ENCODE results near the gene ITCH. TPM values are rescaled to one million over a fixed set of nuclear protein-coding genes. Genes with fewer than 3 reads are reported as not detected.
"Not testable (repeated sequence)": the region's sequence is repeated elsewhere in the genome, so short reads cannot be mapped to it uniquely, and the experiment has no call there.

The ITCH gene
- total and polyA plus RNA-seq, 2 of the 8 experiments (the other 6 are each of a cell fraction or from before 2014, with no cell fraction given) = 3.9 to 45.2 TPM

DNA sequence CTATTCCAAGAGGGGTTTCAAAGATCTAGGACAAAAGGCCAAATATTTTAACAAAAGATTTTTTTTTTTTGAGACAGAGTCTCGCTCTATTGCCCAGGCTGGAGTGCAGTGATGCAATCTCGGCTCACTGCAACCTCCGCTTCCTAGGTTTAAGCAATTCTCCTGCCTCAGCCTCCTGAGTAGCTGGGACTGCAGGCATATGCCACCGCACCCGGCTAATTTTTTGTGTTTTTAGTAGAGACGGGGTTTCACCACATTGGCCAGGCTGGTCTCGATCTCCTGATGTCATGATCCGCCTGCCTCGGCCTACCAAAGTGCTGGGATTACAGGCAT is 16.6 kb upstream of the ITCH start:
- CTCF ChIA-PET (ENCODE audit: partially characterized antibody) = interaction anchor here (1.1 to 2.8 kb wide), 2 partner anchors 27 to 33 kb away, joined by 3 to 10 read pairs; no protein-coding TSS in a partner anchor
- POLR2A ChIA-PET (ENCODE audit: partially characterized antibody) = interaction anchor here (1.2 kb wide), 1 partner anchor 17 kb away, joined by 5 read pairs; the partner anchor contains the start of gene ITCH
- not testable (repeated sequence) for H2AFZ ChIP-seq (ENCODE audit: low read length)

More for the DNA sequence above, 16.6 kb upstream of the ITCH start:
- H3K79me1 ChIP-seq (ENCODE audit: low read depth, low read length); H4K20me1 ChIP-seq (replicated peaks in 1 of 2; ENCODE audit: control insufficient read depth in 1 of 2, insufficient read depth in 2 of 2, low read length in 2 of 2); H3K27ac ChIP-seq (ENCODE audit: low read depth, low read length); DNase-seq (ENCODE audit: low read depth in 1 of 2, low spot score in 2 of 2); H4K5ac ChIP-seq (ENCODE audit: insufficient read length, low read depth, low read length); H3K4me3 ChIP-seq (ENCODE audit: extremely low read depth in 1 of 4, insufficient read depth in 2 of 4, low read depth in 3 of 4, low read length in 4 of 4); H2BK15ac ChIP-seq (ENCODE audit: low read length); H3K18ac ChIP-seq (ENCODE audit: extremely low read depth, low read length); H3K9ac ChIP-seq (replicated peaks in 1 of 4; ENCODE audit: extremely low read depth in 1 of 4, low read depth in 3 of 4, low read length in 3 of 4); H3K4me2 ChIP-seq (ENCODE audit: insufficient read depth in 1 of 2, low read depth in 2 of 2, low read length in 2 of 2); H3K56ac ChIP-seq (replicated peaks; ENCODE audit: insufficient read length, low read depth, low read length); H3K79me2 ChIP-seq (ENCODE audit: control insufficient read depth in 1 of 2, insufficient read depth in 2 of 2, low read length in 2 of 2); H2BK12ac ChIP-seq (ENCODE audit: low read depth, low read length); H2BK120ac ChIP-seq (replicated peaks; ENCODE audit: low read depth, low read length); H3K27me3 ChIP-seq (replicated peaks in 1 of 4; ENCODE audit: control insufficient read depth in 3 of 4, extremely low read depth in 1 of 4, insufficient read depth in 3 of 4, low read length in 3 of 4); H3K14ac ChIP-seq (ENCODE audit: insufficient read length); H4K91ac ChIP-seq (replicated peaks; ENCODE audit: insufficient read length, low read length); H2AK5ac ChIP-seq (ENCODE audit: low read depth, low read length); H3K4me1 ChIP-seq (replicated peaks in 1 of 4; ENCODE audit: control insufficient read depth in 3 of 4, insufficient read depth in 4 of 4, low read length in 3 of 4); H3K4ac ChIP-seq (replicated peaks; ENCODE audit: insufficient read length, low read depth, low read length); H2BK20ac ChIP-seq (ENCODE audit: low read length); H2BK5ac ChIP-seq (ENCODE audit: low read depth, low read length); H3K23ac ChIP-seq (ENCODE audit: insufficient read length); H3K23me2 ChIP-seq (ENCODE audit: low read depth, low read length); H3K9me3 ChIP-seq (ENCODE audit: insufficient read depth in 2 of 2, low read depth in 1 of 2, low read length in 1 of 2); FAIRE-seq; H4K8ac ChIP-seq (ENCODE audit: extremely low read depth, insufficient read depth, low read length); H3K36me3 ChIP-seq (ENCODE audit: control insufficient read depth in 2 of 4, insufficient read depth in 4 of 4, low read length in 3 of 4): not testable (repeated sequence)
- 91% methylated on average over 9 of the region's 9 CpGs; no CpG with 5 or more reads in 1 of the 2 experiments for WGBS, 2 experiments (ENCODE audit: extremely low coverage in 1 of 2, insufficient coverage in 1 of 2, insufficient read length in 1 of 2, insufficient replicate concordance in 2 of 2, low coverage in 1 of 2, low lambda C conversion rate in 2 of 2, missing lambda C conversion rate in 1 of 2)
